GM18951 (cell line): ENCODE data around the gene ZNF440.
"Not testable (repeated sequence)": the region's sequence is repeated elsewhere in the genome, so short reads cannot be mapped to it uniquely, and the experiment has no call there.

Source experiments
- POLR2A ChIP-seq: IDR thresholded peaks from 4 replicates; pipeline ENCODE4 v1.6.1; 2011; ENCODE audit warnings: mild to moderate bottlenecking; ENCODE audit not compliant: insufficient read length, insufficient read depth; ENCODE audit errors: extremely low read depth
- in situ Hi-C: fragments of 300-500 bp; cut with MboI; formaldehyde crosslinking; loops from one replicate; pipeline ENCODE4 v1.12.0; 2022; ENCODE audit warnings: low sequenced_read_pairs, mixed read lengths, inconsistent platforms; ENCODE audit not compliant: unreplicated experiment

ZNF440 gene

GRCh38 chr19:11848200-11848593 lies 34.1 kb downstream of the ZNF440 start:
- in situ Hi-C loops = no loop called here
- no peak for TF ChIP-seq POLR2A

GRCh38 chr19:11848594-11849469 lies 34.8 kb downstream of the ZNF440 start, which contains the start of gene ZNF439:
ZNF439 (plus strand) TSS chr19:11848726; CDS start chr19:11848868, 142 bp downstream.
- in situ Hi-C loops = no loop called here
- TF ChIP-seq POLR2A = peak; percentile 70

GRCh38 chr19:11850289-11850688 lies 36.2 kb downstream of the ZNF440 start:
- in situ Hi-C loops = not testable (repeated sequence)

GRCh38 chr19:11853358-11853757 lies 39.3 kb downstream of the ZNF440 start:
- in situ Hi-C loops = no loop called here
- no peak for TF ChIP-seq POLR2A

GRCh38 chr19:11856596-11857250 lies 42.6 kb downstream of the ZNF440 start:
- no peak for TF ChIP-seq POLR2A
- in situ Hi-C loops = no loop called here

GRCh38 chr19:11860721-11861120 lies 46.6 kb downstream of the ZNF440 start:
- in situ Hi-C loops = no loop called here
- no peak for TF ChIP-seq POLR2A

- in situ Hi-C loops = no loop called here
- TF ChIP-seq POLR2A = no peak
Measured at GRCh38 chr19:11861301-11861700, 47.2 kb downstream of the ZNF440 start.

GRCh38 chr19:11867766-11868165 lies 53.7 kb downstream of the ZNF440 start:
- in situ Hi-C loops = not testable (repeated sequence)

- no peak for TF ChIP-seq POLR2A
- in situ Hi-C loops = no loop called here
Measured at GRCh38 chr19:11868188-11868587, 54.1 kb downstream of the ZNF440 start.

- no peak for TF ChIP-seq POLR2A
- in situ Hi-C loops = no loop called here
Measured at GRCh38 chr19:11872624-11873023, 58.6 kb downstream of the ZNF440 start.

GRCh38 chr19:11873762-11874161 lies 59.7 kb downstream of the ZNF440 start:
- in situ Hi-C loops = no loop called here
- no peak for TF ChIP-seq POLR2A

GRCh38 chr19:11879687-11880266 lies 65.7 kb downstream of the ZNF440 start:
- in situ Hi-C loops = not testable (repeated sequence)

- in situ Hi-C loops = no loop called here
- no peak for TF ChIP-seq POLR2A
Measured at GRCh38 chr19:11880598-11880997, 66.5 kb downstream of the ZNF440 start.
